Left ventricle myocardium inferior (tissue), 1 donor: ENCODE data around the gene SLC29A4. TPM values are rescaled to one million over a fixed set of nuclear protein-coding genes. Genes with fewer than 3 reads are reported as not detected.
"Not testable (repeated sequence)": the region's sequence is repeated elsewhere in the genome, so short reads cannot be mapped to it uniquely, and the experiment has no call there.

Experiments used
- DNase-seq: peaks from one replicate; pipeline ENCODE4 v3.0.0-alpha.2; 2020
- H3K27ac ChIP-seq: fragments of 200-600 bp; replicated peaks from 2 replicates; pipeline ENCODE4 v1.8.0; 2021
- H3K27me3 ChIP-seq: fragments of 200-600 bp; 2 replicates; pipeline ENCODE4 v1.8.0; 2021; ENCODE audit warnings: low read depth
- H3K36me3 ChIP-seq: fragments of 200-600 bp; 2 replicates; pipeline ENCODE4 v1.8.0; 2021
- H3K4me1 ChIP-seq: fragments of 200-600 bp; 2 replicates; pipeline ENCODE4 v1.8.0; 2021
- H3K4me3 ChIP-seq: fragments of 200-600 bp; 2 replicates; pipeline ENCODE4 v1.8.0; 2021; ENCODE audit warnings: mild to moderate bottlenecking, moderate library complexity
- H3K9me3 ChIP-seq: fragments of 200-600 bp; replicated peaks from 2 replicates; pipeline ENCODE4 v1.8.0; 2021
- intact Hi-C: fragments of 100-400 bp; cut with micrococcal nuclease; formaldehyde crosslinking; loops from one replicate; pipeline ENCODE4 v1.11.0; 2022
- total RNA-seq: library from RNA; stranded (reverse); fragmentation: NEBNext Ultra II Directional; extraction: Animal tissue kit (Norgen Biotek cat#: 25700); gene quantifications from one replicate; pipeline ENCODE4 v1.2.1, GENCODE V29; 2021
- TF ChIP-seq, protein P1 (sequence below): fragments of 200-600 bp; IDR thresholded peaks from 2 replicates; pipeline ENCODE4 v1.8.0; 2021; ENCODE audit warnings: antibody characterized with exemption, mild to moderate bottlenecking, borderline replicate concordance
- donor health status: DM: no; HTN: yes; CAD: no; lungs with severe emphysema.

SLC29A4 gene
- total RNA-seq, 1 donor from 2014 or later = 3.7 TPM

DNA sequence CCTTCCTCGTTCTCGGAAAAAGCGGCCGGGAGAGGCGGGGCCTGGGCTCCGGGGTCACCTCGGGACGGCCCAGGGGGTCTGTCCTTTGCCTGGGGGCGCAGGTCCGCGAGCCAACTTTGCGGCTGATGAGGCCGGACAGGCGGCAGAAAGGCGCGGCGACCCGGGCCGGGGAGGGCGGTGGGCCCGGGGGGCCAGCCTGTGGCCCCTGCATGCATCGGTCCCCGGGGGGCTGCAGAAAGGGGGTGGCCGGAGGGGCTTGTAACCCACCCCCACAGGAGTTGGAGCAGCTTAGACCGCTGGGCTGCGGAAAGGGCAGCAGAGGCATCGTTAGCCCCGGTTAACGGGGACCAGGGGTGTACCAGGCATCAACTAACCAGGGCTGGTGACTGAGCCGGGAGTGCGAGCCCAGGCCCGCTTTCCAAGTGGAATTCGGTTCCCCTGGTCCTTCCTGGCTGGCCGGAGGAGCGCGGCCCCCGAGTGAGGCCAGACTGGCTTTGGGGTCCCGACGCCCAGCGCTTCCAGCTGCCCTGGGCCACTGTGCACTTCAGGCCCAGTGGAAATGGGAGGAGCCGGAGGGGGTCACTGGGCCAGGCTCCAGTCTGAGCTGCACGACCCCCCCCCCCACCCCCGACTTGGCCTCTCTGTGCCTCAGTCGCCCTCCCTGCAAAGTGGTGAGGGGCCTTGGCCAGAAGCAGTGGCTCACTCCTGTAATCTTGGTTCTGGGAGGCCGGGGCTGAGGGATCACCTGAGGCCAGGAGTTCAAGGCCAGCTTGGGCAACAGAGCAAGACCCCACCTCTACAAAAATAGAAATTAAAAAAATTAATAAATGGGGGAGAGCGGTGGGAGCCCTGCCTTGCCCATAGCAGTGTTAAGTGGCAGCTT is 919 bp downstream of the SLC29A4 start:
- Histone ChIP-seq H3K4me1 (peaks cover 7% of the 10 kb centered on the region), H3K9me3 (no peaks in the 10 kb centered on the region), H3K27me3 (peaks cover 11% of the 10 kb centered on the region), H3K4me3 (peak overlapping the region; percentile 69), H3K36me3 (no peaks in the 10 kb centered on the region), H3K27ac (no peak overlapping the region)
- no peak for DNase-seq
- intact Hi-C loops = no loop called here
- TF ChIP-seq, protein P1, sequence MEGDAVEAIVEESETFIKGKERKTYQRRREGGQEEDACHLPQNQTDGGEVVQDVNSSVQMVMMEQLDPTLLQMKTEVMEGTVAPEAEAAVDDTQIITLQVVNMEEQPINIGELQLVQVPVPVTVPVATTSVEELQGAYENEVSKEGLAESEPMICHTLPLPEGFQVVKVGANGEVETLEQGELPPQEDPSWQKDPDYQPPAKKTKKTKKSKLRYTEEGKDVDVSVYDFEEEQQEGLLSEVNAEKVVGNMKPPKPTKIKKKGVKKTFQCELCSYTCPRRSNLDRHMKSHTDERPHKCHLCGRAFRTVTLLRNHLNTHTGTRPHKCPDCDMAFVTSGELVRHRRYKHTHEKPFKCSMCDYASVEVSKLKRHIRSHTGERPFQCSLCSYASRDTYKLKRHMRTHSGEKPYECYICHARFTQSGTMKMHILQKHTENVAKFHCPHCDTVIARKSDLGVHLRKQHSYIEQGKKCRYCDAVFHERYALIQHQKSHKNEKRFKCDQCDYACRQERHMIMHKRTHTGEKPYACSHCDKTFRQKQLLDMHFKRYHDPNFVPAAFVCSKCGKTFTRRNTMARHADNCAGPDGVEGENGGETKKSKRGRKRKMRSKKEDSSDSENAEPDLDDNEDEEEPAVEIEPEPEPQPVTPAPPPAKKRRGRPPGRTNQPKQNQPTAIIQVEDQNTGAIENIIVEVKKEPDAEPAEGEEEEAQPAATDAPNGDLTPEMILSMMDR = no peak

DNA sequence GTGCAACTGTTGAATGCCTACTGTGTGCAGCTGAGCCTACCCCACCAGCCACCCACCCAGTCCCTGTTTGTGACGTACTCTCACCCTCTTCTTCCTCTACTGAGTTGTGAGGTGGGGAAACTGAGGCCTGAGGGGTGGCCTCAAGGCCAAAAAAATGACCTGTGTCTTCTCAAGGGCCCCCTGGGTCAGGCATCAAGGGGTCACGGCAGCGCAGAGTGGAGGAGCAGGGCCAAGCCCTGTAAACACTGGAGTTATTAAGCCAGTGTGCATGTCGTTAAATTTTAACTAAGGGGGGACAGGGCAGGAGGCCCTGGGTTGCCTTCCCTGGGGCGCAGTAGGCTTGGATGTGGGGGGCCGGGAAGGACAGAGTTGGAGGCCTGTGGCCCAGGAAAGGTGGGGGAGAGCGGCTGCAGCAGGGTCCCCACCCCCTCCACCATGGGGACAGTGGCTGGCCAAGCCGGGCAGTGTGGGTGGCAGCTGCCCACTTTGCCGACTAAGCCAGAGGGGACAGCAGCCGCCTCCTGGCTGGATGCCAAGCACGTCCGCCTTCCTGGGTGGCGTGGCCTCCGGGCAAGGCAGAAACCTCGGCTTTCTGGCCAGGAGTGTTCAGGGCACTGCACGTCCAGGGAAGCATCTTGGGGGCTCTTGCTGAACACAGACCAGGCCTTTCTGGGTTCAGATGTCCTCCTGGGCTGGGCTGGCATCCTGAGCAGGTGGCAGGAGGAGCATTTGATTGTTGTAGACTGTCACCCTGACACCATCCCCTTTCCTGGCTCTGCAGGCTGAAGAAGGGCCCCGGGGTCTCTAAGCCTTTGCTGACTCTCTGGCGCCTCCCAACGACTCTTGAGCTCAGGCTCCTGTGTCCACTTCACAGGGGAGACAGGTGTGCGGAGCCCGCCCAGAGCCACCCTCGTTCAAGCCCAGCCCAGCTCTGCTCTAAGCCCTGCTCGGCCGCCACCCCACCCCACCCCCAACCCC is 1.9 kb downstream of the SLC29A4 start:
- Histone ChIP-seq H3K4me3 (no peak overlapping the region), H3K9me3 (no peaks in the 10 kb centered on the region), H3K27me3 (peaks cover 11% of the 10 kb centered on the region), H3K27ac (no peak overlapping the region), H3K4me1 (peaks cover 7% of the 10 kb centered on the region), H3K36me3 (no peaks in the 10 kb centered on the region)
- TF ChIP-seq, protein P1 = no peak
- intact Hi-C loops = no loop called here
- DNase-seq = no peak

DNA sequence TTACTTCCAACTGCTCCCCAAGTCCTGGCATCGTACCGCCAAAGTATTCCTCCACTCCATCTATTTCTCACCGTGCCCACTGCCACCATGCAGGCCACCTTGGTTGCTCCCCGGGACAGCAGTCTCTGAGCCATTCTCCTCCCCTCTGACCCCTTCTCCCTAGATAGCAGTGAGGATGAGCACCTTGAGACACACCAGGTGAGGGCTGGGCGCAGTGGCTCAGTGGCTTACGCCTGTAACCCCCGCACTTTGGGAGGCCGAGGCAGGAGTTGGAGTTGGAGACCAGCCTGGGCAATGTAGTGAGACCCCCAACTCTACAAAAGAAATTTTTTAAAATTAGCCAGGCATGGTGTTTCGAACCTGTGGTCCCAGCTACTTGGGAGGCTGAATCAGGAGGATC is 4.2 kb downstream of the SLC29A4 start:
- Histone ChIP-seq H3K4me3 (no peak overlapping the region), H3K9me3 (no peaks in the 10 kb centered on the region), H3K36me3 (no peaks in the 10 kb centered on the region), H3K4me1 (peaks cover 7% of the 10 kb centered on the region), H3K27me3 (peaks cover 11% of the 10 kb centered on the region), H3K27ac (no peak overlapping the region)
- TF ChIP-seq, protein P1 = no peak
- no peak for DNase-seq
- intact Hi-C loops = no loop called here

DNA sequence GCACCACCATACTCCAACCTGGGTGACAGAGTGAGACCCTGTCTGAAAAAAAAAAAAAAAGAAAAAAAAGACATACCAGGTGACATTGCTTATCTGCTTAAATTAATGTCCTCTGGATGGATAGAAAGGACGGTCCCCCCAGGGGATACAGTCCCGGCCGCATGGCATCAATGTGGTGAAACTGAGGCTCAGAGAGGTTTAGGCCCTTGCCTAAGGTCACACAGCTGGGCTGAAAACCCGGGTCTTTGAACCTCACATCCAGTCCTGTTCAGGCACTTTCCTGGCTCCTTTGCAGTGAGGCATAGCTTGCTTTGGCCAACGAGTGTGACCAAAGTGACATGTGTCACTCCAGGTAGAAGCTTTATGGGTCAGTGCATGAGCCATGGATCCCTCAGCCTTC is 4.6 kb downstream of the SLC29A4 start:
- H3K27ac ChIP-seq, intact Hi-C loops, H3K36me3 ChIP-seq, H3K4me1 ChIP-seq, DNase-seq, H3K4me3 ChIP-seq, H3K9me3 ChIP-seq: not testable (repeated sequence)
- peaks cover 11% of the 10 kb centered on the region for H3K27me3 ChIP-seq

DNA sequence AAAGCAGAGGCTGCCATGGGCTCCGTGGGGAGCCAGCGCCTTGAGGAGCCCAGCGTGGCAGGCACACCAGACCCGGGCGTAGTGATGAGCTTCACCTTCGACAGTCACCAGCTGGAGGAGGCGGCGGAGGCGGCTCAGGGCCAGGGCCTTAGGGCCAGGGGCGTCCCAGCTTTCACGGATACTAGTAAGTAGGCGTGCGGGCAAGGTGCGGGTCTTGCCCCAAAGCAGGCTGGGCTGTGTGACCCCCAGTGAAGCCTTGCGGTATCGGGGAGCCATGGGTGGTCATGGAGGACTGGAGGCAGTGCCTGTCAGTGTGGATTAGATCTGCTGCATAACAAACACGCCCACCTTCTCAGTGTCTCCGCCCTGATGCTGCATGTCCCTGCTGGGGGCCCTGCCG is 5.1 kb downstream of the SLC29A4 start:
- Histone ChIP-seq H3K27ac (no peak overlapping the region), H3K4me1 (peaks cover 7% of the 10 kb centered on the region), H3K9me3 (no peaks in the 10 kb centered on the region), H3K4me3 (no peak overlapping the region), H3K27me3 (peaks cover 11% of the 10 kb centered on the region), H3K36me3 (no peaks in the 10 kb centered on the region)
- intact Hi-C loops = no loop called here
- DNase-seq = no peak
- TF ChIP-seq, protein P1 = no peak

DNA sequence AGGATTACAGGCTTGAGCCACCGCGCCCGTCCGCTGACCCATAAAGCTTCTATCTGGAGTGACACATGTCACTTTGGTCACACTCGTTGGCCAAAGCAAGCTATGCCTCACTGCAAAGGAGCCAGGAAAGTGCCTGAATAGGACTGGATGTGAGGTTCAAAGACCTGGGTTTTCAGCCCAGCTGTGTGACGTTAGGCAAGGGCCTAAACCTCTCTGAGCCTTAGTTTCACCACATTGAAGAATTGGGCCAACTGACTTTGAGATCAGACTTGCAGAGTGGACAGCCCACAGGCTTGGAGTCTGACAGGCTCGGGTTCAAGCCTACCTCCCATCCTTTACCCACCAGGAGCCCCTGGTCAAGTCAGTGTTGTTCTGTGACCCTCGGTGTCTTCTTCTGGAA is 5.8 kb downstream of the SLC29A4 start:
- intact Hi-C loops = not testable (repeated sequence)

More for the DNA sequence above, 5.8 kb downstream of the SLC29A4 start:
- H3K27ac ChIP-seq, H3K36me3 ChIP-seq, H3K4me1 ChIP-seq, H3K27me3 ChIP-seq, H3K4me3 ChIP-seq, DNase-seq, H3K9me3 ChIP-seq: not testable (repeated sequence)
